Osteocyte (in vitro differentiated cells): ENCODE results near the gene CSKMT. TPM values are rescaled to one million over a fixed set of nuclear protein-coding genes. Genes with fewer than 3 reads are reported as not detected.
A peak's percentile ranks its signal among the peaks of the same experiment; 100 is the strongest.

Source experiments
- DNase-seq: peaks from one replicate; pipeline ENCODE4 v3.0.0; 2021; ENCODE audit warnings: mixed read lengths; ENCODE audit not compliant: unreplicated experiment; ENCODE audit errors: extremely low spot score
- H3K27ac Mint-ChIP-seq: one replicate; pipeline ENCODE4 v1.8.0; 2021; ENCODE audit warnings: mild to moderate bottlenecking, mixed read lengths; ENCODE audit not compliant: unreplicated experiment
- H3K27me3 Mint-ChIP-seq: one replicate; pipeline ENCODE4 v1.8.0; 2021; ENCODE audit warnings: mixed read lengths; ENCODE audit not compliant: unreplicated experiment
- H3K36me3 Mint-ChIP-seq: one replicate; pipeline ENCODE4 v1.8.0; 2021; ENCODE audit warnings: mixed read lengths; ENCODE audit not compliant: unreplicated experiment
- H3K4me1 Mint-ChIP-seq: one replicate; pipeline ENCODE4 v1.8.0; 2021; ENCODE audit warnings: mixed read lengths; ENCODE audit not compliant: unreplicated experiment
- H3K4me3 Mint-ChIP-seq: one replicate; pipeline ENCODE4 v1.8.0; 2021; ENCODE audit warnings: mild to moderate bottlenecking, moderate library complexity, mixed read lengths; ENCODE audit not compliant: unreplicated experiment
- H3K9me3 Mint-ChIP-seq: one replicate; pipeline ENCODE4 v1.8.0; 2021; ENCODE audit warnings: mixed read lengths; ENCODE audit not compliant: unreplicated experiment
- CTCF ChIP-seq: fragments of 200-600 bp; sonication (generic); IDR thresholded peaks from 2 replicates; pipeline ENCODE4 v1.5.0; 2021; ENCODE audit warnings: antibody characterized with exemption, mild to moderate bottlenecking, moderate library complexity
- total RNA-seq: library from RNA; stranded (reverse); gene quantifications from 2 replicates; pipeline ENCODE4 v1.2.1, GENCODE V29; 2021

CSKMT gene
- total RNA-seq, 1 donor from 2014 or later = 27.3 TPM

GRCh38 chr11:62713343-62713742 is 48.2 kb downstream of the CSKMT start:
- H3K9me3 Mint-ChIP-seq = no peaks in the 10 kb centered on the region
- TF ChIP-seq CTCF = no peak

GRCh38 chr11:62715150-62716130 is 50.3 kb downstream of the CSKMT start:
- Mint-ChIP-seq H3K4me3 (no peak overlapping the region), H3K9me3 (no peaks in the 10 kb centered on the region), H3K27me3 (no peaks in the 10 kb centered on the region), H3K36me3 (peaks cover 53% of the 10 kb centered on the region), H3K27ac (peak overlapping the region; percentile 59), H3K4me1 (peaks cover 9% of the 10 kb centered on the region)
- DNase-seq = no peak
- no peak for TF ChIP-seq CTCF

More at GRCh38 chr11:62713343-62713742, 48.2 kb downstream of the CSKMT start:
- DNase-seq = no peak
- Mint-ChIP-seq H3K27me3 (no peaks in the 10 kb centered on the region), H3K4me1 (peaks cover 26% of the 10 kb centered on the region), H3K27ac (peak overlapping the region; percentile 57), H3K36me3 (peaks cover 44% of the 10 kb centered on the region), H3K4me3 (no peak overlapping the region)

GRCh38 chr11:62716206-62716605 is 51.1 kb downstream of the CSKMT start:
- no peaks in the 10 kb centered on the region for H3K27me3 Mint-ChIP-seq
- H3K4me1 Mint-ChIP-seq = peaks cover 9% of the 10 kb centered on the region
- H3K9me3 Mint-ChIP-seq = no peaks in the 10 kb centered on the region
- H3K4me3 Mint-ChIP-seq = no peak overlapping the region
- H3K36me3 Mint-ChIP-seq = peaks cover 53% of the 10 kb centered on the region
- H3K27ac Mint-ChIP-seq = no peak overlapping the region
- DNase-seq = no peak
- no peak for TF ChIP-seq CTCF

GRCh38 chr11:62716816-62717215 is 51.7 kb downstream of the CSKMT start:
- Mint-ChIP-seq H3K4me3 (no peak overlapping the region), H3K36me3 (peaks cover 60% of the 10 kb centered on the region), H3K9me3 (no peaks in the 10 kb centered on the region), H3K27me3 (no peaks in the 10 kb centered on the region), H3K4me1 (peaks cover 9% of the 10 kb centered on the region), H3K27ac (no peak overlapping the region)
- no peak for DNase-seq
- TF ChIP-seq CTCF = no peak

Other genes starting within 250 kb of the CSKMT start
- gene SCGB1A1, start 246.3 kb upstream of the CSKMT start, total RNA-seq = not detected in 2 replicates
- 462 and 503 TPM in 2 replicates for gene AHNAK, start 118.5 kb upstream of the CSKMT start, total RNA-seq
- 1,404 TPM in 2 replicates for gene EEF1G, start 91.4 kb upstream of the CSKMT start, total RNA-seq
- 12.7 and 15.6 TPM in 2 replicates for gene TUT1, start 73.8 kb upstream of the CSKMT start, total RNA-seq
- gene MTA2, start 63.4 kb upstream of the CSKMT start, total RNA-seq = 91.6 and 107 TPM in 2 replicates
- gene EML3, start 52.5 kb upstream of the CSKMT start, total RNA-seq = 78.8 and 80.9 TPM in 2 replicates
- 3.3 and 4.4 TPM in 2 replicates for gene ROM1, start 52.1 kb upstream of the CSKMT start, total RNA-seq
- 35.8 and 41.4 TPM in 2 replicates for gene B3GAT3, start 43.3 kb upstream of the CSKMT start, total RNA-seq
- 366 and 389 TPM in 2 replicates for gene GANAB, start 18.7 kb upstream of the CSKMT start, total RNA-seq
- gene INTS5, start 12.0 kb upstream of the CSKMT start, total RNA-seq = 20.5 and 24.0 TPM in 2 replicates
- gene C11orf98, start 102 bp upstream of the CSKMT start, total RNA-seq = 53.6 and 56.3 TPM in 2 replicates
- 6.3 and 6.8 TPM in 2 replicates for gene UQCC3, start 6.4 kb downstream of the CSKMT start, total RNA-seq
- 7.3 and 9.1 TPM in 2 replicates for gene LBHD1, start 7.0 kb downstream of the CSKMT start, total RNA-seq
- gene UBXN1, start 13.8 kb downstream of the CSKMT start, total RNA-seq = 132 and 161 TPM in 2 replicates
- gene LRRN4CL, start 24.2 kb downstream of the CSKMT start, total RNA-seq = 0.39 and 0.46 TPM in 2 replicates
- gene BSCL2, start 42.1 kb downstream of the CSKMT start, total RNA-seq = 54.1 and 56.7 TPM in 2 replicates
- not detected in 2 replicates for gene GNG3, start 42.4 kb downstream of the CSKMT start, total RNA-seq
- gene HNRNPUL2, start 62.1 kb downstream of the CSKMT start, total RNA-seq = 52.5 and 56.1 TPM in 2 replicates
- gene TTC9C, start 63.2 kb downstream of the CSKMT start, total RNA-seq = 32.4 and 36.6 TPM in 2 replicates
- 11.2 and 12.9 TPM in 2 replicates for gene ZBTB3, start 88.8 kb downstream of the CSKMT start, total RNA-seq
- gene POLR2G, start 96.3 kb downstream of the CSKMT start, total RNA-seq = 83.7 and 98.6 TPM in 2 replicates
- gene TAF6L, start 106.1 kb downstream of the CSKMT start, total RNA-seq = 40.8 and 42.8 TPM in 2 replicates
- 46.7 and 47.7 TPM in 2 replicates for gene TMEM179B, start 122.1 kb downstream of the CSKMT start, total RNA-seq
- gene TMEM223, start 126.7 kb downstream of the CSKMT start, total RNA-seq = 14.5 and 15.2 TPM in 2 replicates
- 92.4 and 97.5 TPM in 2 replicates for gene NXF1, start 140.1 kb downstream of the CSKMT start, total RNA-seq
- gene STX5, start 166.7 kb downstream of the CSKMT start, total RNA-seq = 65.3 and 71.0 TPM in 2 replicates
- not detected in 2 replicates for gene TEX54, start 167.5 kb downstream of the CSKMT start, total RNA-seq
- gene WDR74, start 174.3 kb downstream of the CSKMT start, total RNA-seq = 40.5 and 42.1 TPM in 2 replicates
- gene SLC3A2, start 215.6 kb downstream of the CSKMT start, total RNA-seq = 326 and 362 TPM in 2 replicates